IMR-90 (cell line): ENCODE data around the gene GLIS1.

Experiments used
- BHLHE40 ChIP-seq: fragments of 150-350 bp; IDR thresholded peaks from 2 replicates; pipeline ENCODE4 v1.6.1; 2016; ENCODE audit warnings: mild to moderate bottlenecking, low read depth, low read length
- CEBPB ChIP-seq: IDR thresholded peaks from 2 replicates; pipeline ENCODE4 v1.6.1; 2012; ENCODE audit warnings: low read depth, low read length, improper control_type of control experiment
- CHD1 ChIP-seq: IDR thresholded peaks from 2 replicates; pipeline ENCODE4 v1.6.1; 2012; ENCODE audit warnings: low read depth, low read length, improper control_type of control experiment
- FOS ChIP-seq: fragments of 150-350 bp; IDR thresholded peaks from 2 replicates; pipeline ENCODE4 v1.6.1; 2016; ENCODE audit warnings: low read depth, low read length
- MAZ ChIP-seq: IDR thresholded peaks from 2 replicates; pipeline ENCODE4 v1.6.1; 2012; ENCODE audit warnings: low read depth, mild to moderate bottlenecking, low read length, improper control_type of control experiment, moderate library complexity, borderline replicate concordance
- POLR2A ChIP-seq: IDR thresholded peaks from 2 replicates; pipeline ENCODE4 v1.6.1; 2012; ENCODE audit warnings: mild to moderate bottlenecking, low read depth, low read length
- RAD21 ChIP-seq: IDR thresholded peaks from 2 replicates; pipeline ENCODE4 v1.6.1; 2012; ENCODE audit warnings: low read length, improper control_type of control experiment
- RCOR1 ChIP-seq: IDR thresholded peaks from 2 replicates; pipeline ENCODE4 v1.6.1; 2012; ENCODE audit warnings: mild to moderate bottlenecking, low read length, improper control_type of control experiment; ENCODE audit not compliant: insufficient replicate concordance
- RFX5 ChIP-seq: IDR thresholded peaks from 2 replicates; pipeline ENCODE4 v1.8.0; 2012; ENCODE audit warnings: low read depth, mild to moderate bottlenecking, low read length, moderate library complexity
- SMC3 ChIP-seq: fragments of 150-350 bp; IDR thresholded peaks from 2 replicates; pipeline ENCODE4 v1.6.1; 2016; ENCODE audit warnings: low read depth, mild to moderate bottlenecking, antibody characterized with exemption, low read length, moderate library complexity
- TF ChIP-seq, protein P1 (sequence below): conservative IDR thresholded peaks from 2 replicates; pipeline ENCODE4 v1.5.1; 2012; ENCODE audit warnings: mild to moderate bottlenecking, low read depth, low read length, improper control_type of control experiment
- TF ChIP-seq, protein P2 (sequence below): fragments of 150-350 bp; IDR thresholded peaks from 2 replicates; pipeline ENCODE4 v1.6.1; 2017; ENCODE audit warnings: mild to moderate bottlenecking, antibody characterized with exemption, low read length, low read depth

DNA sequence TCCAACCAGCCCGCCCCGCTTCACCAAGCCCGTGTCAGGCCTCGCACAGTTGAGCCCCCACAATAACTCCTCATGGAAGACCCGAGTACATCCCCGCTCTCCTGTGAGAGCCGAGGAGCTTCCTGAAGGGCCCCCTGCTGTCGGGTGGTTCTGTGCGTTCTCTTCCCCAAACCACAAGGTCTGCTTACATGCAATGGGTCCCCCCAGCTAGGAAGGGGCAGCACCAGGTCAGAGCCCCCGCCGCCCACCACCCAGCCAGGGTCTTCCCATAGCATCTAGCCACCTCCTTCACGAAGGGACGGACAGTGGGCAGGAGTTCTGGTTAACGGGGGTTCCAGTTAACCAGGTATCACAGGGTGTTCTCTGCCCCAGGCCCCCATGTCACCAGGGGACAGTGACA lies 51.5 kb downstream of the GLIS1 start:
- no peak for TF ChIP-seq RAD21
- TF ChIP-seq RFX5 = no peak
- no peak for TF ChIP-seq FOS
- TF ChIP-seq, protein P1, sequence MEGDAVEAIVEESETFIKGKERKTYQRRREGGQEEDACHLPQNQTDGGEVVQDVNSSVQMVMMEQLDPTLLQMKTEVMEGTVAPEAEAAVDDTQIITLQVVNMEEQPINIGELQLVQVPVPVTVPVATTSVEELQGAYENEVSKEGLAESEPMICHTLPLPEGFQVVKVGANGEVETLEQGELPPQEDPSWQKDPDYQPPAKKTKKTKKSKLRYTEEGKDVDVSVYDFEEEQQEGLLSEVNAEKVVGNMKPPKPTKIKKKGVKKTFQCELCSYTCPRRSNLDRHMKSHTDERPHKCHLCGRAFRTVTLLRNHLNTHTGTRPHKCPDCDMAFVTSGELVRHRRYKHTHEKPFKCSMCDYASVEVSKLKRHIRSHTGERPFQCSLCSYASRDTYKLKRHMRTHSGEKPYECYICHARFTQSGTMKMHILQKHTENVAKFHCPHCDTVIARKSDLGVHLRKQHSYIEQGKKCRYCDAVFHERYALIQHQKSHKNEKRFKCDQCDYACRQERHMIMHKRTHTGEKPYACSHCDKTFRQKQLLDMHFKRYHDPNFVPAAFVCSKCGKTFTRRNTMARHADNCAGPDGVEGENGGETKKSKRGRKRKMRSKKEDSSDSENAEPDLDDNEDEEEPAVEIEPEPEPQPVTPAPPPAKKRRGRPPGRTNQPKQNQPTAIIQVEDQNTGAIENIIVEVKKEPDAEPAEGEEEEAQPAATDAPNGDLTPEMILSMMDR = no peak
- TF ChIP-seq RCOR1 = no peak
- no peak for TF ChIP-seq POLR2A
- TF ChIP-seq CEBPB = no peak
- TF ChIP-seq, protein P2, sequence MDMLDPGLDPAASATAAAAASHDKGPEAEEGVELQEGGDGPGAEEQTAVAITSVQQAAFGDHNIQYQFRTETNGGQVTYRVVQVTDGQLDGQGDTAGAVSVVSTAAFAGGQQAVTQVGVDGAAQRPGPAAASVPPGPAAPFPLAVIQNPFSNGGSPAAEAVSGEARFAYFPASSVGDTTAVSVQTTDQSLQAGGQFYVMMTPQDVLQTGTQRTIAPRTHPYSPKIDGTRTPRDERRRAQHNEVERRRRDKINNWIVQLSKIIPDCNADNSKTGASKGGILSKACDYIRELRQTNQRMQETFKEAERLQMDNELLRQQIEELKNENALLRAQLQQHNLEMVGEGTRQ = no peak
- no peak for TF ChIP-seq SMC3
- TF ChIP-seq CHD1 = no peak
- no peak for TF ChIP-seq BHLHE40
- no peak for TF ChIP-seq MAZ
